AG04449 (cell line): ENCODE measurements around the gene ADAMTSL1.

Experiments
- CTCF ChIA-PET: fragments of 350-600 bp; formaldehyde crosslinking; extraction: SDS; loops from one replicate; lab custom pipeline; 2021; ENCODE audit warnings: antibody characterized with exemption; lab: Yijun Ruan, JAX
- POLR2A ChIA-PET: fragments of 400-600, 350-600 bp; formaldehyde crosslinking; extraction: SDS; loops from one replicate; lab custom pipeline; 2020; ENCODE audit warnings: antibody characterized with exemption, inconsistent platforms; lab: Yijun Ruan, JAX
- DNase-seq: peaks from one replicate; pipeline ENCODE4 v3.0.0-alpha.2; 2010; ENCODE audit warnings: low read depth, low spot score
- H3K4me3 ChIP-seq: 2 replicates; pipeline ENCODE4 v1.5.1; 2011; ENCODE audit warnings: low read depth, mild to moderate bottlenecking, control low read depth, low read length
- CTCF ChIP-seq: IDR thresholded peaks from one replicate; pipeline ENCODE4 v1.5.1; 2011; ENCODE audit warnings: mild to moderate bottlenecking, moderate library complexity, low read length, control low read depth, inconsistent platforms; ENCODE audit not compliant: insufficient read depth; ENCODE audit errors: missing control alignments

Gene ADAMTSL1

GRCh38 chr9:18698992-18699391 lies 225.0 kb downstream of the ADAMTSL1 start:
- DNase-seq = no peak
- H3K4me3 ChIP-seq = no peak overlapping the region
- POLR2A ChIA-PET = no interaction called here
- TF ChIP-seq CTCF = no peak
- CTCF ChIA-PET = no interaction called here

- no peak for DNase-seq
- ChIA-PET POLR2A (no interaction called here), CTCF (no interaction called here)
- no peak overlapping the region for H3K4me3 ChIP-seq
- no peak for TF ChIP-seq CTCF
These were observed 225.8 kb downstream of the ADAMTSL1 start for GRCh38 chr9:18699764-18700163.

- DNase-seq = no peak
- ChIA-PET POLR2A (no interaction called here), CTCF (no interaction called here)
- H3K4me3 ChIP-seq = no peak overlapping the region
- TF ChIP-seq CTCF = no peak
These were observed 226.8 kb downstream of the ADAMTSL1 start for GRCh38 chr9:18700714-18701113.

GRCh38 chr9:18703151-18703900 lies 229.4 kb downstream of the ADAMTSL1 start:
- POLR2A ChIA-PET = no interaction called here
- no peak for DNase-seq
- no peak for TF ChIP-seq CTCF
- CTCF ChIA-PET = interaction anchor here (1.1 to 1.5 kb wide), 2 partner anchors 12 to 327 kb away, joined by 3 read pairs; no protein-coding TSS in a partner anchor
- no peak overlapping the region for H3K4me3 ChIP-seq

- TF ChIP-seq CTCF = no peak
- POLR2A ChIA-PET = no interaction called here
- no peak overlapping the region for H3K4me3 ChIP-seq
- DNase-seq = no peak
- CTCF ChIA-PET = interaction anchor here (1.5 kb wide), 1 partner anchor 13 kb away, joined by 3 read pairs; no protein-coding TSS in a partner anchor
These were observed 230.0 kb downstream of the ADAMTSL1 start for GRCh38 chr9:18703901-18704379.

- TF ChIP-seq CTCF = no peak
- DNase-seq = no peak
- ChIA-PET CTCF (interaction anchor here (2.3 kb wide), 1 partner anchor 263 kb away, joined by 7 read pairs; no protein-coding TSS in a partner anchor), POLR2A (no interaction called here)
- no peak overlapping the region for H3K4me3 ChIP-seq
These were observed 231.9 kb downstream of the ADAMTSL1 start for GRCh38 chr9:18705796-18706392.
